ENCODE measurements around the gene THOC1. TPM values are rescaled to one million over a fixed set of nuclear protein-coding genes. Genes with fewer than 3 reads are reported as not detected.

Gene THOC1
- total RNA-seq, 1 experiment from 2014 or later = 37.9 TPM

DNA sequence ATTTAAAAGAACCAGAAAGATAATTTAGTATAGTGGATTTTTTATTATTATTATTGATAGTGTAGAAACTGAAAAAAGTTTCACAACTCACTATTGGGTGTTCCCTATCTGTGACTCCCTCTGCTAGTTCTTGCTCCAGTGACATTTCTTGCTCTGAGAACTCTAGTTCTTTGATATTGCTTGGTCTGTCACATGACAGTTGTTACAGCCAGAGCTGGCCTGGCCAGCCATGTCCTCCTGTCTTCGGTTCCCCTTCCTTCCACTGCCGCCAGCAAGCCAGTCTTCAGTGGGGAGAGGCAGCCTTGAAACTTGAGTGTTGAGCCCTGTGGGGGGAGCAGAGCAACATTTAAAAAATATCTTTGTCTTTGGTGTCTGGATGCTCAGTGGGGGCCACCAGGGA, 7.6 kb upstream of the THOC1 start:
- no peak for DNase-seq (ENCODE audit: low read depth)

DNA sequence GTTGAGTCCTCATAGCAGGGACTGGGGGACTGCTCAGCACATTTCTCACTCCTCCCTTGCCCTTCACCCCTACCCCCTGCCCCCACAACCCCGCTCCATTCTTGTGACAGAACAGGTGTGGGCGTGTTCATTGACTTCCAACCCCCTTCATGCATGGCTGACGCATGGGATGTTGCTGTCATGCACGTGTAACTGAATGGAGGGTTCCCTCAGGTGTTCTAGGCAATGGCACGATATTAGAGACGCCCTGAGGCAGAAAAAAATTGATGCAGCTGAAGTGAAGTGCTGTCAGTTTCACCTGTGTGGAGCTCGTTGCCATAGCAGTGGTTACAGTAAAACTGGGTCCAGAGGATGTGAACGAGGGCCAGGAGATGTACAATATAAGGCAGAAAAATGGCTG, 6.5 kb upstream of the THOC1 start:
- DNase-seq (ENCODE audit: low read depth) = no peak

- DNase-seq (ENCODE audit: low read depth) = no peak
These were observed 5.7 kb upstream of the THOC1 start for GRCh38 chr18:273525-273924.

GRCh38 chr18:272650-273049, 4.8 kb upstream of the THOC1 start:
- DNase-seq (ENCODE audit: low read depth) = no peak

GRCh38 chr18:269480-270095, 1.7 kb upstream of the THOC1 start:
- no peak for DNase-seq (ENCODE audit: low read depth)

- no peak for DNase-seq (ENCODE audit: low read depth)
These were observed 513 bp downstream of the THOC1 start for GRCh38 chr18:267380-267687.

- DNase-seq (ENCODE audit: low read depth) = no peak
These were observed 6.3 kb downstream of the THOC1 start for GRCh38 chr18:261398-262073.

DNA sequence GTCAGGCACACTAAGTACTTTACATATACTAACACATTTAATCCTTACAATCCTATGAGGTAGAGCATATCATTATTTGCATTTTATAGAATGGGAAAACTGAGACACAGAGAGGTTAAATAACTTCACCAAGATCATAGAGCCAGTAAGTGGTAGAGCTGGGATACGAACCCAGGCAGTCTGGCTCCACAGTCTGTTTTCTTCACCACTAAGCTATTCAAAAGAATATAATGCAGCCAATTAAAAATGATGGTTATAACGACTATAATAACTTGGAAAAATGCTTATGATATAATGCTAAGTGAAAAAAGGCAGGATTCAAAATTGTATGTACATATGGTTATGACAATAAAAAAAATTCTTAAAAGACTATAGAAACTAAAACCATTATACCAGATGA, 7.3 kb downstream of the THOC1 start:
- DNase-seq (ENCODE audit: low read depth) = no peak

DNA sequence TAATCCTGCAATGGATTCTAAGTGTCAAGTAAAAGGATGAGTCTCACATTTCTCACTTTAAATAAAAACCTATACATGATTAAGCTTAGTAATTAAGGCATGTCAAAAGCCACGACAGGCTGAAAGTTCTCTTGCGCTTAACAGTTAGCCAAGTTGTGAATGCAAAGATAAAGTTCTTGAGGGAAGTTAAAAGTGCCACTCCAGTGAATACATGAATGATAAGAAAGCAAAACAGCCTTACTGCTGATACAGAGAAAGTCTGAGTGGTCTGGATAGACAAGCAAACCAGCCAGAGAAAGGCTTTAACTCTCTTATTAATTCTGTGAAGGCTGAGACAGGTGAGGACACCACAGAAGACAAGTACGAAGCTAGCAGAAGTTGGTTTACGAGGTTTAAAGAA, 12.7 kb downstream of the THOC1 start:
- no peak for DNase-seq (ENCODE audit: low read depth)

- no peak for DNase-seq (ENCODE audit: low read depth)
These were observed 14.7 kb downstream of the THOC1 start for GRCh38 chr18:253121-253520.

GRCh38 chr18:251572-251971, 16.3 kb downstream of the THOC1 start:
- DNase-seq (ENCODE audit: low read depth) = no peak

DNA sequence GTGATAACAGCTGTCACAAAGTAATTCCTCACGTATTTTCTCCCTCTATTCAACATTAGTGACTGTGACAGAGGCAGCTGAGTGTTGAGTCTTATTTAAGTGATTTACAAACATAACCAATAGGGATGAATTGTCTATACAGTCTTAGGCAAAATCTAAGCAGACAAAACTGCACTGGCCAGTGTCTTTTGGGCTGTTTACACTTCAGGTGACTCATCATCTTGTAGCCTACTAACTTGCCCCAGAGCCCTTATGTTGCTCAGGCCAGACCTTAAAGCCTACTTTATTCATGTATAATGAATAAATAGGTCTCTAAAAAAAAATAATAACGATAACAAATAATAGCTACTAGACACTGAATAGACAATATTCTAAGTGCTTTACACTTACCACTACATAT, 17.2 kb downstream of the THOC1 start:
- no peak for DNase-seq (ENCODE audit: low read depth)

DNA sequence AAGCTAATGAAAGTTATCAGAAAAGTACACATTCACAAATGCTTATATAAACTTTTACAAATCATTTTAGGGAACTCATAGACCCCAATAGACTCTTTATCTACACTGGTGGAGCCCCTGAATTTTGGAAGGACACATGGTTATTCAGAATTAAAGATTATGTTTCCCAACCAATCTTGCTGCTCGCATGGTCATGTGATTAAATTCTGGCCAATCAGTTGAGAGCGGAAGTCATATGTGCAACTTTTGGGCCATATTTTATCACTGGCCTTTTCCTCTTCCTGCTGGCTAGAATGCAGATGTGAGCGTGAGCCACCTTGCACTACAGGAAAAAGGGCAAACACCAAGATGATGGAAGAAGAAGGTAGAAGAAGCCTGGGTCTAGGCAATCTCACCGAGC, 19.8 kb downstream of the THOC1 start:
- DNase-seq (ENCODE audit: low read depth) = no peak

GRCh38 chr18:245282-245847, 22.5 kb downstream of the THOC1 start:
- no peak for DNase-seq (ENCODE audit: low read depth)

- no peak for DNase-seq (ENCODE audit: low read depth)
These were observed 27.7 kb downstream of the THOC1 start for GRCh38 chr18:240175-240574.

GRCh38 chr18:231563-231962, 36.3 kb downstream of the THOC1 start:
- no peak for DNase-seq (ENCODE audit: low read depth)

DNA sequence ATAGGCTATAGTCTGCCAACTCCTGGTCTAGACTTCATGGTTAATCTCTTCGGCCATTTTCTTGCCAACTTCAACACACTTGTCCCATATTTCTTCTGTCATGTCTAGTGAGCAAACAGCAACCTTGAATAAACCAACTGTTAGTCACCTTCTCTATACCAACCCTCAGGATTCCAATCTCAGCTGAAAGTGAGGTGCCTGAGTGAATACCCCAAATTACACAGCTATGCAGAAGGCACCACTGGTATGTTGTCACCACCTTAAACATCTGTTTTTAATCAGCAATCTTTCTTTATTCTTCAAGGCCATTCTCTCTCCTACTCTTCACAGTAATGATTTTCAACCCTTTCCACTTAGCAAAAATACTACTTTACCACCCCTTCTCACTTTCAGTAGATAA, 39.3 kb downstream of the THOC1 start:
- no peak for DNase-seq (ENCODE audit: low read depth)

- no peak for DNase-seq (ENCODE audit: low read depth)
These were observed 39.9 kb downstream of the THOC1 start for GRCh38 chr18:227902-228301.

DNA sequence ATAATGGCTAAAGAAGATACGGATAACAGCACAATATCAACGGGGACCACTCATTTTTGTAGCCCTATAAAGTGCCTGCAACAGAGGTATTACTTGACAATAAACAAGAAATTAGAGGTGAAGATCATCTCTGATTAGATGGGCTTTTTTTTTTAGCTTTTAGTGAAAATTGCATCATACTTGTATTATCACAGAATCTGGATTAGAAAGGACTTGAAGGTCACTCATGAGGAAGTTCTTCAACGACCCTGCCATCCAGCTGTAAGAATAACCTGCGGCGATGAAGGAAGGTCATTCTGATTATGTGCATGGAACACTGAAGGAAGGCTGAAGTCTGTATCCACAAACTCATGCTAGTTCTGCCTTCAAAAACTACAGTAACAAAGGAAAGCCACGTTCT, 40.5 kb downstream of the THOC1 start:
- no peak for DNase-seq (ENCODE audit: low read depth)

- DNase-seq (ENCODE audit: low read depth) = no peak
These were observed 42.1 kb downstream of the THOC1 start for GRCh38 chr18:225745-226144.

- no peak for DNase-seq (ENCODE audit: low read depth)
These were observed 47.1 kb downstream of the THOC1 start for GRCh38 chr18:220708-221107.

- DNase-seq (ENCODE audit: low read depth) = no peak
These were observed 50.1 kb downstream of the THOC1 start for GRCh38 chr18:217532-218336.

DNA sequence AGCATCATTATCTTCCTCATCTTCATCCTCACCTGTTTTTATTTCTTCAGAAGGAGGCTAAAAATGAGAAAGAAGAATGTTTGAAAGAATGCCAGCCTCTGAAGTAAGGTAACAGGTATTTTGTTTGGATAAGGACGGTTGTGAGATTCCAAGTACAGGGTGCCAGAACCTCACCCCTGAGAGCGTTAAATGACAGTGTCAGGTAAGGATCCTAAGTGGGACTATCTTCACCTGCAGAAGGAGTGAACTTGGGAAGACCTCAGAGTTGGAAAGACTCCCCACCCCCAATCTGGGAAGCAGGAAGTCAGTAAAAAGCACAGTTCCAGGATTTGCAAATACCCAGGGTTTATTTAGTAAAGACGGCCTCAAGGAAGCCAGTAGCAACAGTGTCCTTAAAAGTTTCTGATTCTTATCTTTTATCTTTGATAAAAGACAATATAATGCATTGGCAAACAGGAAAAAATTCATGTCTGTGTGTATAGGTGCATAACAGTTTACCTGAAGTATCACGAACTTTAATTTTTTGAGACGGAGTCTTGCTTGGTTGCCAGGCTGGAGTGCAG, 52.3 kb downstream of the THOC1 start:
- DNase-seq (ENCODE audit: low read depth) = no peak

Measured in Daoy (cell line).